Liver (tissue), 9 donors: ENCODE measurements around the gene CCDC88C. TPM values are rescaled to one million over a fixed set of nuclear protein-coding genes. Genes with fewer than 3 reads are reported as not detected.

ENCODE experiments used
- DNase-seq: peaks from one replicate; pipeline ENCODE4 v3.0.0-alpha.2; 2017; ENCODE audit warnings: low spot score
- H3K27ac ChIP-seq, 2 donors: one replicate each; pipeline ENCODE4 v1.7.0; 2013; ENCODE audit warnings: inconsistent platforms in 2 of 2, low read length in 2 of 2, control low read depth in 1 of 2, low read depth in 1 of 2, mild to moderate bottlenecking in 1 of 2
- H3K27me3 ChIP-seq, 4 donors: one replicate each; pipeline versions ENCODE4 v1.6.1 to v1.7.0; 2013; ENCODE audit warnings: low read length in 3 of 4, inconsistent platforms in 1 of 4, mild to moderate bottlenecking in 1 of 4, moderate library complexity in 1 of 4; ENCODE audit not compliant: control insufficient read depth in 4 of 4, insufficient read depth in 4 of 4
- H3K36me3 ChIP-seq, 4 donors: one replicate each; pipeline versions ENCODE4 v1.6.1 to v1.7.0; 2013; ENCODE audit warnings: low read length in 3 of 4, mild to moderate bottlenecking in 3 of 4, low read depth in 1 of 4, moderate library complexity in 1 of 4; ENCODE audit not compliant: control insufficient read depth in 4 of 4, insufficient read depth in 3 of 4
- H3K4me1 ChIP-seq, 4 donors: one replicate each; pipeline versions ENCODE4 v1.6.1 to v1.7.0; 2013; ENCODE audit warnings: low read length in 3 of 4, mild to moderate bottlenecking in 3 of 4, moderate library complexity in 1 of 4; ENCODE audit not compliant: control insufficient read depth in 4 of 4, insufficient read depth in 4 of 4
- H3K4me3 ChIP-seq, 3 donors: one replicate each; pipeline versions ENCODE4 v1.6.1 to v1.7.0; 2013; ENCODE audit warnings: low read length in 3 of 3, control low read depth in 1 of 3, low read depth in 1 of 3, mild to moderate bottlenecking in 1 of 3
- H3K9ac ChIP-seq, 2 donors: one replicate each; pipeline ENCODE4 v1.7.0; 2013; ENCODE audit warnings: low read length in 2 of 2, mild to moderate bottlenecking in 2 of 2, moderate library complexity in 2 of 2, control low read depth in 1 of 2, low read depth in 1 of 2
- H3K9me3 ChIP-seq, 4 donors: one replicate each; pipeline versions ENCODE4 v1.6.1 to v1.7.0; 2013; ENCODE audit warnings: low read length in 3 of 4; ENCODE audit not compliant: control insufficient read depth in 4 of 4
- CTCF ChIP-seq: fragments of 150-350 bp; IDR thresholded peaks from 2 replicates; pipeline ENCODE4 v1.5.1; 2017; ENCODE audit warnings: improper control_type of control experiment, low read depth, low read length; ENCODE audit not compliant: missing input control
- EGR1 ChIP-seq, 2 donors: IDR thresholded peaks; 2 replicates each; pipeline ENCODE4 v1.6.1; 2016 to 2018; ENCODE audit warnings: antibody characterized with exemption in 2 of 2, low read depth in 2 of 2
- FOXA1 ChIP-seq: IDR thresholded peaks from 2 replicates; pipeline ENCODE4 v1.6.1; 2016; ENCODE audit warnings: antibody characterized with exemption
- FOXA2 ChIP-seq: IDR thresholded peaks from 2 replicates; pipeline ENCODE4 v1.6.1; 2016; ENCODE audit warnings: antibody characterized with exemption
- GABPA ChIP-seq, 2 donors: IDR thresholded peaks in 1 of 2; conservative IDR thresholded peaks in 1 of 2; 2 replicates each; pipeline ENCODE4 v1.6.1; 2016; ENCODE audit warnings: antibody characterized with exemption in 2 of 2, mild to moderate bottlenecking in 1 of 2, moderate library complexity in 1 of 2
- HNF4A ChIP-seq, 2 donors: conservative IDR thresholded peaks; 2 replicates each; pipeline ENCODE4 v1.6.1; 2016; ENCODE audit warnings: antibody characterized with exemption in 2 of 2, mild to moderate bottlenecking in 2 of 2
- HNF4G ChIP-seq: IDR thresholded peaks from 2 replicates; pipeline ENCODE4 v1.6.1; 2016; ENCODE audit warnings: antibody characterized with exemption
- JUND ChIP-seq, 2 donors: IDR thresholded peaks; 2 replicates each; pipeline ENCODE4 v1.6.1; 2016; ENCODE audit warnings: antibody characterized with exemption in 2 of 2
- NR2F2 ChIP-seq: IDR thresholded peaks from 2 replicates; pipeline ENCODE4 v1.6.1; 2016; ENCODE audit warnings: antibody characterized with exemption
- RAD21 ChIP-seq, 2 donors: IDR thresholded peaks; 2 replicates each; pipeline ENCODE4 v1.6.1; 2016; ENCODE audit warnings: antibody characterized with exemption in 2 of 2, mild to moderate bottlenecking in 2 of 2
- REST ChIP-seq: IDR thresholded peaks from 2 replicates; pipeline ENCODE4 v1.6.1; 2016; ENCODE audit warnings: antibody characterized with exemption, mild to moderate bottlenecking
- RXRA ChIP-seq, 2 donors: IDR thresholded peaks; 2 replicates each; pipeline ENCODE4 v1.6.1; 2017 to 2018; ENCODE audit warnings: antibody characterized with exemption in 2 of 2, mild to moderate bottlenecking in 1 of 2
- SP1 ChIP-seq: IDR thresholded peaks from 2 replicates; pipeline ENCODE4 v1.6.1; 2018; ENCODE audit warnings: antibody characterized with exemption, mild to moderate bottlenecking
- TAF1 ChIP-seq: conservative IDR thresholded peaks from 2 replicates; pipeline ENCODE4 v1.6.1; 2016; ENCODE audit warnings: antibody characterized with exemption, mild to moderate bottlenecking
- YY1 ChIP-seq: IDR thresholded peaks from 2 replicates; pipeline ENCODE4 v1.6.1; 2016; ENCODE audit warnings: antibody characterized with exemption, mild to moderate bottlenecking
- ZBTB33 ChIP-seq: IDR thresholded peaks from 2 replicates; pipeline ENCODE4 v1.6.1; 2016; ENCODE audit warnings: antibody characterized with exemption
- WGBS: extraction: QIAGEN DNeasy Blood & Tissue Kit; methylation state at CpG from one replicate; pipeline ENCODE4 v1.1.7; 2013; 5-methylcytosine and 5-hydroxymethylcytosine counted together
- polyA plus RNA-seq, 2 donors: library from polyadenylated mRNA; stranded (reverse) in 1 of 2; unstranded in 1 of 2; fragments of 200-250 nt in 1 of 2; fragments of >200 nt in 1 of 2; fragmentation: Nextera tagmentation in 1 of 2; extraction: Ambion mirVana in 1 of 2; gene quantifications; one replicate each; pipeline versions ENCODE4 v1.2.1 to v1.2.3, GENCODE V29; 2013 to 2015
- total RNA-seq, 2 donors: library from RNA; depleted of rRNA; stranded (reverse); fragments of >200 nt; gene quantifications; one replicate each; pipeline ENCODE4 v1.2.3, GENCODE V29; 2014
- TF ChIP-seq, protein P1 (sequence below): IDR thresholded peaks from 2 replicates; pipeline ENCODE4 v1.6.1; 2016; ENCODE audit warnings: antibody characterized with exemption
- TF ChIP-seq, protein P2 (sequence below): IDR thresholded peaks from 2 replicates; pipeline ENCODE4 v1.6.1; 2016; ENCODE audit warnings: antibody characterized with exemption
- donor health status: healthy.
- donor health status: healthy.
- donor health status: healthy.
- donor health status: healthy.
- donor health status: healthy.

Gene CCDC88C
- total and polyA plus RNA-seq, 4 donors = 1.3 to 10.8 (median 4.0) TPM

GRCh38 chr14:91458612-91459011 lies 41.0 kb upstream of the CCDC88C start:
- Histone ChIP-seq H3K4me3 (no peak overlapping the region), H3K27me3 (no peaks in the 10 kb centered on the region), H3K9ac (no peak overlapping the region), H3K36me3 (peaks cover 24 to 59% (median 50%) of the 10 kb centered on the region in 4 donors), H3K9me3 (no peaks in the 10 kb centered on the region), H3K27ac (no peak overlapping the region), H3K4me1 (no peaks in the 10 kb centered on the region)
- DNase-seq = no peak
- TF ChIP-seq YY1 (no peak), REST (no peak), ZBTB33 (no peak), FOXA2 (no peak), GABPA (IDR thresholded peaks at IDR 0.05 in 1 of 2, conservative IDR thresholded peaks at IDR 0.05 in 1 of 2) (no peak), FOXA1 (no peak), HNF4G (no peak), SP1 (no peak), JUND (IDR thresholded peaks at IDR 0.05) (no peak), CTCF (no peak), EGR1 (IDR thresholded peaks at IDR 0.05; ENCODE audit: low read depth in 2 of 2) (no peak), NR2F2 (no peak), TAF1 (no peak), RXRA (IDR thresholded peaks at IDR 0.05) (no peak), RAD21 (IDR thresholded peaks at IDR 0.05) (no peak), HNF4A (conservative IDR thresholded peaks at IDR 0.05) (no peak)
- TF ChIP-seq, protein P1, sequence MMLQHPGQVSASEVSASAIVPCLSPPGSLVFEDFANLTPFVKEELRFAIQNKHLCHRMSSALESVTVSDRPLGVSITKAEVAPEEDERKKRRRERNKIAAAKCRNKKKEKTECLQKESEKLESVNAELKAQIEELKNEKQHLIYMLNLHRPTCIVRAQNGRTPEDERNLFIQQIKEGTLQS = no peak
- TF ChIP-seq, protein P2, sequence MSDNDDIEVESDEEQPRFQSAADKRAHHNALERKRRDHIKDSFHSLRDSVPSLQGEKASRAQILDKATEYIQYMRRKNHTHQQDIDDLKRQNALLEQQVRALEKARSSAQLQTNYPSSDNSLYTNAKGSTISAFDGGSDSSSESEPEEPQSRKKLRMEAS = no peak
- whole genome bisulfite sequencing = 96% methylated on average over 5 of the region's 5 CpGs
